ENCODE measurements around the gene MRPS26. TPM values are rescaled to one million over a fixed set of nuclear protein-coding genes. Genes with fewer than 3 reads are reported as not detected.
"Not testable (repeated sequence)": the region's sequence is repeated elsewhere in the genome, so short reads cannot be mapped to it uniquely, and the experiment has no call there.

Gene MRPS26
- total RNA-seq, 1 experiment from 2014 or later = 58.3 TPM

DNA sequence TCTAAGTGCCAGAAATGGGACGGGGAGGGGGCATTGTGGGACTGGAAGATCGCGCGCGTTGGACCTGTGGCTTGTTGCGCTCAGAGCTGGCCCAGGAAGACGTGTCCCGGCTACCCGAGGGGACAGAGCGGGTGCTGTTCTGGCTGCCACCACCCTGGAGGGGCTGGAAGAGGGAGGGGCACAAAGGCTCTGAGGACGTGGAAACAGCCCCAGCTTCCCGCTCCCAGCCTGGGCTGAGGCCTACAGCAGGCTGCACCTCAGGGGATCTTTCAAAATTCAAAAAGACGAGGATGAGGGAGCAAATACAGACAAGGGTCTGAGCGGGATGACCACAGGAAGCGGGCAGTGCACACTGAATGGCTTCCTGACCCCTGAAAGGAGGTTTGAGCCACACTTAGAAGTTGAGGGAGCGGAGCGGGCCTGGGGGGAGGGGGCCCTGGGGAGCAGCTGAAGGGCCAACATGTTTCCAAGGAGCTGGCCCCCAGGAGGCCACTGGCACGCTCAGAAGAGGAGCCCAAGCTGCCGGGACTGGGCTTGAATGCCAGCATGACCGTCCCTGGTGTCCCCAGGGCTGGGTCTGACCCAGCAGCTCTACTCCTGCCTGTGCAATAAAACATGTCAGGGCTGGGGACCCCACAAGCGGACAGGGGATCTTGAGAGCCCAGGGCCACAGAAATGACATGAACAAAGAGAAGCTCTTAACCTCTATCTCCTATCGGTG lies 26.8 kb downstream of the MRPS26 start:
- no peaks in the 10 kb centered on the region for H3K9me2 ChIP-seq (ENCODE audit: insufficient read depth)
- no peaks in the 10 kb centered on the region for H3K9me3 ChIP-seq (ENCODE audit: insufficient read depth, low read depth)
- DNase-seq = no peak
- no peak overlapping the region for H3K4me3 ChIP-seq
- no TSS peak for BruUV-seq (replicated peaks)
- H2AFZ ChIP-seq = peak overlapping the region; percentile 42
- intact Hi-C loops (cut with micrococcal nuclease; ENCODE audit: unreplicated experiment) = no loop called here
- POLR2A ChIA-PET (ENCODE audit: unreplicated experiment) = no interaction called here
- TF ChIP-seq EZH2 (IDR thresholded peaks at IDR 0.05; ENCODE audit: low read depth) = no peak
- TF ChIP-seq, protein P1, sequence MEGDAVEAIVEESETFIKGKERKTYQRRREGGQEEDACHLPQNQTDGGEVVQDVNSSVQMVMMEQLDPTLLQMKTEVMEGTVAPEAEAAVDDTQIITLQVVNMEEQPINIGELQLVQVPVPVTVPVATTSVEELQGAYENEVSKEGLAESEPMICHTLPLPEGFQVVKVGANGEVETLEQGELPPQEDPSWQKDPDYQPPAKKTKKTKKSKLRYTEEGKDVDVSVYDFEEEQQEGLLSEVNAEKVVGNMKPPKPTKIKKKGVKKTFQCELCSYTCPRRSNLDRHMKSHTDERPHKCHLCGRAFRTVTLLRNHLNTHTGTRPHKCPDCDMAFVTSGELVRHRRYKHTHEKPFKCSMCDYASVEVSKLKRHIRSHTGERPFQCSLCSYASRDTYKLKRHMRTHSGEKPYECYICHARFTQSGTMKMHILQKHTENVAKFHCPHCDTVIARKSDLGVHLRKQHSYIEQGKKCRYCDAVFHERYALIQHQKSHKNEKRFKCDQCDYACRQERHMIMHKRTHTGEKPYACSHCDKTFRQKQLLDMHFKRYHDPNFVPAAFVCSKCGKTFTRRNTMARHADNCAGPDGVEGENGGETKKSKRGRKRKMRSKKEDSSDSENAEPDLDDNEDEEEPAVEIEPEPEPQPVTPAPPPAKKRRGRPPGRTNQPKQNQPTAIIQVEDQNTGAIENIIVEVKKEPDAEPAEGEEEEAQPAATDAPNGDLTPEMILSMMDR (conservative IDR thresholded peaks at IDR 0.05) = no peak
- peak overlapping the region; percentile 42; the same call in 1 of the 2 replicates for H3K27ac ChIP-seq
- peak overlapping the region; percentile 37 for H3K4me2 ChIP-seq
- H3K36me3 ChIP-seq (ENCODE audit: low read depth) = no peaks in the 10 kb centered on the region
- peaks cover 38% of the 10 kb centered on the region for H3F3A ChIP-seq (ENCODE audit: insufficient read depth, low read depth)
- no peaks in the 10 kb centered on the region for H3K27me3 ChIP-seq (ENCODE audit: insufficient read depth, low read depth)
- H3K79me2 ChIP-seq (ENCODE audit: low read depth) = no peaks in the 10 kb centered on the region
- H3K4me1 ChIP-seq (replicated peaks; ENCODE audit: insufficient read depth) = peaks cover 46% of the 10 kb centered on the region
- H4K20me1 ChIP-seq (ENCODE audit: insufficient read depth) = no peaks in the 10 kb centered on the region
- CTCF ChIA-PET = interaction anchor here (0.5 kb wide), 1 partner anchor 19 kb away, joined by 6 read pairs; no protein-coding TSS in a partner anchor

DNA sequence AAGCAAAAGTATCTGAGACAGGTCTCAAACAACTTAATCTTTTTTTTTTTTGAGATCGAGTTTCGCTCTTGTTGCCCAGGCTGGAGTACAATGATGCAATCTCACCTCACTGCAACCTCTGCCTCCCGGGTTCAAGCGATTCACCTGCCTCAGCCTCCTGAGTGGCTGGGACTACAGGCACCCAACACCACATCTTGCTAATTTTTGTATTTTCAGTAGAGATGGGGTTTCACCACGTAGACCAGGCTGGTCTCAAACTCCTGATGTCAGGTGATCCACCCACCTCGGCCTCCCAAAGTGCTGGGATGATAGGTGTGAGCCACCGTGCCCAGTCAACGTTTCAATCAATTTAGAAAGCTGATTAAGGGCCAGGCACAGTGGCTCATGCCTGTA lies 27.4 kb downstream of the MRPS26 start:
- BruUV-seq (replicated peaks); H3K36me3 ChIP-seq (ENCODE audit: low read depth); H4K20me1 ChIP-seq (ENCODE audit: insufficient read depth); H3K4me3 ChIP-seq; DNase-seq; H3K9me2 ChIP-seq (ENCODE audit: insufficient read depth); H3K9me3 ChIP-seq (ENCODE audit: insufficient read depth, low read depth); H3K27me3 ChIP-seq (ENCODE audit: insufficient read depth, low read depth); H3K79me2 ChIP-seq (ENCODE audit: low read depth); intact Hi-C loops (cut with micrococcal nuclease; ENCODE audit: unreplicated experiment); CTCF ChIA-PET; POLR2A ChIA-PET (ENCODE audit: unreplicated experiment): not testable (repeated sequence)
- H2AFZ ChIP-seq = peak overlapping the region; percentile 42; the same call in 1 of the 2 replicates
- peaks cover 41% of the 10 kb centered on the region for H3K4me1 ChIP-seq (replicated peaks; ENCODE audit: insufficient read depth)
- peak overlapping the region; percentile 37; the same call in 1 of the 2 replicates for H3K4me2 ChIP-seq
- peak overlapping the region; percentile 42; the same call in 1 of the 2 replicates for H3K27ac ChIP-seq
- H3F3A ChIP-seq (ENCODE audit: insufficient read depth, low read depth) = peaks cover 32% of the 10 kb centered on the region

DNA sequence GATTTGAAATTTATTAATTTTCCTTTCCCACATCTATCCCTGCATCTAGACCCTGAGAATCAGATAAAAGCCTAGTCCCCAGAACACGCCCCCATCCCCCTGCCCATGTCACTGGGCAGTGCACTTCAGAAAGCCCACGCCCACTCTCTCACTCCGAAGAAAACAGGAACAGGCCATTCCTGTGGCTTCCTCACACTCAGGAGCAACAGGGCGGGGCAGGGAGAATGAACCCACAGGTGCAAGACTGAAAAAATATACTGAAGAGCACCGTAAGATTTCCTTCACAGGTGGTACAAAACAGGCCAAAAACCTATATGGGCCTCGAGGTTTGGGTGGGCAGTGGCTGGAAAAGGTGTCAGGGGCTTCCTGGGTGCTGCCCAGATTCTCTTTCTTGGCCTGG lies 29.0 kb downstream of the MRPS26 start:
- CTCF ChIA-PET = no interaction called here
- peaks cover 20% of the 10 kb centered on the region for H3F3A ChIP-seq (ENCODE audit: insufficient read depth, low read depth)
- no peaks in the 10 kb centered on the region for H3K9me2 ChIP-seq (ENCODE audit: insufficient read depth)
- no peaks in the 10 kb centered on the region for H3K9me3 ChIP-seq (ENCODE audit: insufficient read depth, low read depth)
- H3K36me3 ChIP-seq (ENCODE audit: low read depth) = no peaks in the 10 kb centered on the region
- peak overlapping the region; percentile 35 for H3K27ac ChIP-seq
- H3K79me2 ChIP-seq (ENCODE audit: low read depth) = no peaks in the 10 kb centered on the region
- no TSS peak for BruUV-seq (replicated peaks)
- peaks cover 27% of the 10 kb centered on the region for H3K4me1 ChIP-seq (replicated peaks; ENCODE audit: insufficient read depth)
- intact Hi-C loops (cut with micrococcal nuclease; ENCODE audit: unreplicated experiment) = no loop called here
- H2AFZ ChIP-seq = no peak overlapping the region; the same call in 1 of the 2 replicates
- no peak for TF ChIP-seq EZH2 (IDR thresholded peaks at IDR 0.05; ENCODE audit: low read depth)
- TF ChIP-seq, protein P1 (conservative IDR thresholded peaks at IDR 0.05) = no peak
- peak; percentile 55 to 75 for DNase-seq
- no peak overlapping the region for H3K4me3 ChIP-seq
- POLR2A ChIA-PET (ENCODE audit: unreplicated experiment) = no interaction called here
- peak overlapping the region; percentile 72 for H3K4me2 ChIP-seq
- no peaks in the 10 kb centered on the region for H3K27me3 ChIP-seq (ENCODE audit: insufficient read depth, low read depth)
- H4K20me1 ChIP-seq (ENCODE audit: insufficient read depth) = no peaks in the 10 kb centered on the region

DNA sequence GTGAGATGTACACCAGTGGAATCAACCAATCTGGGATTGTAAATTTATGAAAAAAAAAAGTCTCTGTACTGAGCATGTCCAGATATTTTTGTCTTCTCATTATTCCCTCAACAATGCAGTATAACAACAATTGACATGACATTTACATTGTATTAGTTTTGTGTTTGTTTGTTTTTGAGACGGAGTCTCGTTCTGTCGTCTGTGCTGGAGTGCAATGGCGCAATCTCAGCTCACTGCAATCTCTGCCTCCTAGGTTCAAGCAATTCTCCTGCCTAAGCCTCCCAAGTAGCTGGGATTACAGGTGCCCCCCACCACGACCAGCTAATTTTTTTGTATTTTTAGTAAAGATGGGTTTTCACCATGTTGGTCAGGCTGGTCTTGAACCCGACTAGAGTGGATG lies 29.5 kb downstream of the MRPS26 start:
- BruUV-seq (replicated peaks); CTCF ChIA-PET; POLR2A ChIA-PET (ENCODE audit: unreplicated experiment): not testable (repeated sequence)

More for the DNA sequence above, 29.5 kb downstream of the MRPS26 start:
- H3K9me3 ChIP-seq (ENCODE audit: insufficient read depth, low read depth); DNase-seq; H3K4me3 ChIP-seq; H3K27me3 ChIP-seq (ENCODE audit: insufficient read depth, low read depth); H3K79me2 ChIP-seq (ENCODE audit: low read depth); intact Hi-C loops (cut with micrococcal nuclease; ENCODE audit: unreplicated experiment); H4K20me1 ChIP-seq (ENCODE audit: insufficient read depth); H3K36me3 ChIP-seq (ENCODE audit: low read depth); H3K9me2 ChIP-seq (ENCODE audit: insufficient read depth); H2AFZ ChIP-seq: not testable (repeated sequence)
- H3K4me2 ChIP-seq = peak overlapping the region; percentile 72
- H3F3A ChIP-seq (ENCODE audit: insufficient read depth, low read depth) = peaks cover 17% of the 10 kb centered on the region; the same call in 1 of the 2 replicates
- peak overlapping the region; percentile 35 for H3K27ac ChIP-seq
- peaks cover 27% of the 10 kb centered on the region for H3K4me1 ChIP-seq (replicated peaks; ENCODE audit: insufficient read depth)

All from PC-9 (cell line).